Kasumi-1 (cell line): ENCODE results near the gene TNXB.
"Not testable (repeated sequence)": the region's sequence is repeated elsewhere in the genome, so short reads cannot be mapped to it uniquely, and the experiment has no call there.

ENCODE experiments used
- DNase-seq, 2 experiments: peaks; one replicate each; lab custom pipeline; 2025; lab: John Stamatoyannopoulos, UW

TNXB gene

GRCh38 chr6:32109114-32109764 lies at the start of gene TNXB:
Gene TNXB (minus strand): TSS chr6:32109338. CDS start chr6:32098198, 11,140 bp downstream.
- no peak for DNase-seq

GRCh38 chr6:32158052-32158451 lies 48.9 kb upstream of the TNXB start:
- no peak for DNase-seq

- no peak for DNase-seq
These were observed 47.8 kb upstream of the TNXB start for GRCh38 chr6:32156891-32157290.

- peak; percentile 52 to 54 for DNase-seq
These were observed 45.5 kb upstream of the TNXB start for GRCh38 chr6:32154514-32155161.

- peak; percentile 87 to 93 for DNase-seq
These were observed 44.7 kb upstream of the TNXB start, which contains the start of gene PPT2 for GRCh38 chr6:32153564-32154513. Gene PPT2 (plus strand): TSS chr6:32154141. CDS start chr6:32154595, 454 bp downstream.

GRCh38 chr6:32152769-32153563 lies 43.8 kb upstream of the TNXB start:
- no peak for DNase-seq

- DNase-seq = no peak
These were observed 43.0 kb upstream of the TNXB start, which contains the start of gene PRRT1 for GRCh38 chr6:32151863-32152768. Gene PRRT1 (minus strand): TSS chr6:32151939. CDS start chr6:32151827, 112 bp downstream.

- DNase-seq = no peak
These were observed 42.2 kb upstream of the TNXB start for GRCh38 chr6:32151181-32151862.

- no peak for DNase-seq
These were observed 41.1 kb upstream of the TNXB start for GRCh38 chr6:32149932-32150870.

GRCh38 chr6:32149092-32149755 lies 40.1 kb upstream of the TNXB start:
- DNase-seq = no peak

- DNase-seq = no peak
These were observed 39.4 kb upstream of the TNXB start for GRCh38 chr6:32148289-32149091.

GRCh38 chr6:32147401-32148132 lies 38.4 kb upstream of the TNXB start:
- no peak for DNase-seq

- DNase-seq = no peak
These were observed 37.5 kb upstream of the TNXB start for GRCh38 chr6:32146687-32147086.

- DNase-seq = no peak
These were observed 37.1 kb upstream of the TNXB start for GRCh38 chr6:32146287-32146686.

GRCh38 chr6:32144238-32144637 lies 35.1 kb upstream of the TNXB start:
- not testable (repeated sequence) for DNase-seq

- DNase-seq = no peak
These were observed 31.4 kb upstream of the TNXB start for GRCh38 chr6:32140420-32141046.
